HG02973 (cell line): Measurements from ENCODE around the gene SCO2.
"Not testable (repeated sequence)": the region's sequence is repeated elsewhere in the genome, so short reads cannot be mapped to it uniquely, and the experiment has no call there.

Experiments used
- ATAC-seq: cut with Tn5 transposase; IDR thresholded peaks from one replicate; pipeline ENCODE4 v1.9.1; 2021; ENCODE audit warnings: moderate library complexity; ENCODE audit not compliant: unreplicated experiment

The SCO2 gene

DNA sequence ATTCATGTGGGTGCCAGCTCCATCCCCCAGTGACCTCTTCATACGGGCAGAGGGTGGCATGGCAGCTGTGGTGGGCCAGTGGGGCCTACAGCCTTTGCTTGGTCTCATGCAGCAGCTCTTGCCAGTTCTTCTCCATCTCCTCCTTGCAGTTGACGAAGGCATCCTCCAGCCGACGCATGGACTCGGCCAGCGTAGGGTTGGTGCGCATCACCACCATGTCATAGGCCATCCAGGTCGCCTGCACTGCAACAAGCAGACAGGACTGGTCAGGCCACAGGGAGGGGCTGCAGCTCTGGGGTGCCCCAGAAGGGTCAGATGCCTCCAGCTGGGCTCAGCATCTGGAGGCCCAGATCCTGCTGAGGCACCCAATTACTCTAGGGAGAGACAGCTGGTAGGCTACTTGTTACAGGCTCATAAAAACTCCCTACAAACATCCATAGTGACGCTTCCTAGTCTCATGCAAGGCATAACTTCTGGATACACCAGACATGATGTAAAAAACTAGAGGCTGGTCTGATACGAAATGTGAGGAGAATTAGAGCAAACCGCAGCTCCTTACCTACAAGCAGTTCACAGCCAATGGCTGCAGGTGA, 25.9 kb upstream of the SCO2 start:
- no peak for ATAC-seq

DNA sequence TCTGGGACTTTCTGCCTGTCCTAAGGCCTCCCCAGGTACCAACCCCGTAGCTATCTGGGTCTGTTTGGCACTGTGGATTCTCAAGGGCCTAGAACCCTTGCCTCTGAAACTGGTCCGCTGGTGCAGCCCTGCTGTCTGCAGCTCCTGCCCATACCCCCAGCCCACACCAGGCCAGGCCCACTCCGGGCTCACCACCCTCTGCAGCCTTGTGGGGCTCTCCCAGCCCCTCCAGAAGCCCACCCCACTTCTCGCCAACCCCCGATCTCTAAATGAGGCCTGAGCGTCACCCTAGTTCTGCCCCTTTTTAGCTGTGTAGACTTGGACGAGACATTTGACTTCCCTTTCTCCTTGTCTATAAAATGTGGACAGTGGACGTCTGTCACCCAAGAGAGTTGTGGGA, 25.0 kb upstream of the SCO2 start:
- no peak for ATAC-seq

DNA sequence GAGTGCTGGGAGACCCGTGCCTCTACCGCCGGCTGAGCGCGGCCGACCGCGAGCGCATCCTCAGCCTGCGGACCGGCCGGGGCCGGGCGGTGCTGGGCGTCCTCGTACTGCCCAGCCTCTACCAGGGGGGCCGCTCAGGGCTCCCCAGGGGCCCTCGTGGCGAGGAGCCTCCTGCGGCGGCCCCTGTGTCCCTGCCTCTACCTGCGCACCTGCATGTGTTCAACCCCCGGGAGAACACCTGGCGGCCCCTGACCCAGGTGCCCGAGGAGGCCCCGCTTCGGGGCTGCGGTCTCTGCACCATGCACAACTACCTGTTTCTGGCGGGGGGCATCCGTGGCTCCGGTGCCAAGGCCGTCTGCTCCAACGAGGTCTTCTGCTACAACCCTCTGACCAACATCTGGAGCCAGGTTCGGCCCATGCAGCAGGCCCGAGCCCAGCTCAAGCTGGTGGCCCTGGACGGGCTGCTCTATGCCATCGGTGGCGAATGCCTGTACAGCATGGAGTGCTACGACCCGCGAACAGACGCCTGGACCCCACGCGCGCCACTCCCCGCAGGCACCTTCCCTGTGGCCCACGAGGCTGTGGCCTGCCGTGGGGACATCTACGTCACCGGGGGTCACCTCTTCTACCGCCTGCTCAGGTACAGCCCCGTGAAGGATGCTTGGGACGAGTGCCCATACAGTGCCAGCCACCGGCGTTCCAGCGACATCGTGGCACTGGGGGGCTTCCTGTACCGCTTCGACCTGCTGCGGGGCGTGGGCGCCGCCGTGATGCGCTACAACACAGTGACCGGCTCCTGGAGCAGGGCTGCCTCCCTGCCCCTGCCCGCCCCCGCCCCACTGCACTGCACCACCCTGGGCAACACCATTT, 23.8 kb upstream of the SCO2 start:
- no peak for ATAC-seq

DNA sequence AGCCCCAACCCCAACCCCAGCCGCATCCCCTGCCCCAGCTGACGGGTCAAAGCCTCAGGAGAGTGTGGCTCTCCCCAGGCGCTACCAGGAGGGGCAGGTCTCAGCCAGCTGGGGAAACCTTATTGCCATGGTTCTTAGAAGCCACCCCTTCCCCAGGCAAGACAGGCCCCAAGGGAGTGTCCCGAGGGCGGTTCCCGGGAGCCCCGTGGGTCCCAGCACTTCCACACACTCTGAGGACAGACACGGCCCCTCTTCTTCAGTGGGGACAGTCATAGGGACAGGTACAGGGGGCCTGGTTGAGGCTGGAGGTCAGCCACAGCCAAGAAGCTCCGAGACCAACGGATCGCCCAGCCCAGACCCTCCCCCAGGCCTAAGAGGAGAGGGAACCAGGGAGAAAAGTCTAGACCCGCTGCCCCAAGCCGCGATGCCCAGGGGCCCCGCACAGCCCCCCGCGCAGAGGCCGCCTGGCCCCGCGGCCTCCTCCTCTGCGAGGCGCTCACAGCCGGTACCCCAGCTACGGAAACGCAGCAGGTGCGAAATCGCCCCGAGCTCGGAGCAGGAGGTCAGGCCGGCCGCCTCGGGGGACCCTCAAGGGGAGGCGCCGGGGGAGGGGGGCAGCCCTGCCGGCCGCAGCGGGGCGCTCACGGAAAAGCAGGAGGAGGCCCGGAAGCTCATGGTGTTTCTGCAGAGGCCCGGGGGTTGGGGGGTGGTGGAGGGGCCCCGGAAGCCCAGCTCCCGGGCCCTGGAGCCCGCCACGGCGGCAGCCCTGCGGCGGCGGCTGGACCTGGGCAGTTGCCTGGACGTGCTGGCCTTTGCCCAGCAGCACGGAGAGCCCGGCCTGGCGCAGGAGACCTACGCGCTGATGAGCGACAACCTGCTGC, 22.9 kb upstream of the SCO2 start:
- no peak for ATAC-seq

DNA sequence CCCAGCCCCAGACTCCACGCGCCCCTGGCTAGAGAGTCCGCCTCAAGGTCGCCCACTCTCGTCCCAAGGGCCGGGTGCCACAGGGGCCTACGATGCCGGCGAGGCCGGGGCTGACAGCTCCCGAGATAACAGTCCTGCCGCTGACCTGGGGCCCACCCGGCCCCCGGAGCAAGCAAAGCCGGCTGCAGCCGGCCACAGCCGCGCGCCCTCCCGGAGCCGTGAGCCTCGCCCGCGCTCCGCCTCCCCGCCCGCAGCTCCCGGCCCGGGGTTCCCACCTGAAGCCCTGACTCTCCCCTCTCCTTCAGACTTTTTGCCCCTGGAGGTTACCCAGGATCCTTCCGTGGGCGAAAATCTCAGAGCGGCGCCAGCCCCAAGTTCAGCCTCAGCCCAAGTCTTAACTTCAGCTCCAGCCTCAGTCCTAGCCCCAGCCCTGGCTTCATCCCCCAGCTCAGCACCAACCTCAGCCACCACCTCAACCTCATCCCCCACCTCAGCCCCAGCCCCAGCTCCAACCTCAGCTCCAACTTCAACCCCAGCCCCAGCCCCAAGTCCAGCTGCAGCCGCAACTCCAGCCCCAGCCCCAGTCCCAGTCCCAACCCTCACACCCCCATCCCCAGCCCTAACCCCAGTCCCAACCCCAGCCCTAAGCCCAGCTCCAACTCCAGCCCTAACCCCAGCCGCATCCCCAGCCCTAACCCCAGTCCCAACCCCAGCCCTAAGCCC, 22.0 kb upstream of the SCO2 start:
- ATAC-seq: no peak

DNA sequence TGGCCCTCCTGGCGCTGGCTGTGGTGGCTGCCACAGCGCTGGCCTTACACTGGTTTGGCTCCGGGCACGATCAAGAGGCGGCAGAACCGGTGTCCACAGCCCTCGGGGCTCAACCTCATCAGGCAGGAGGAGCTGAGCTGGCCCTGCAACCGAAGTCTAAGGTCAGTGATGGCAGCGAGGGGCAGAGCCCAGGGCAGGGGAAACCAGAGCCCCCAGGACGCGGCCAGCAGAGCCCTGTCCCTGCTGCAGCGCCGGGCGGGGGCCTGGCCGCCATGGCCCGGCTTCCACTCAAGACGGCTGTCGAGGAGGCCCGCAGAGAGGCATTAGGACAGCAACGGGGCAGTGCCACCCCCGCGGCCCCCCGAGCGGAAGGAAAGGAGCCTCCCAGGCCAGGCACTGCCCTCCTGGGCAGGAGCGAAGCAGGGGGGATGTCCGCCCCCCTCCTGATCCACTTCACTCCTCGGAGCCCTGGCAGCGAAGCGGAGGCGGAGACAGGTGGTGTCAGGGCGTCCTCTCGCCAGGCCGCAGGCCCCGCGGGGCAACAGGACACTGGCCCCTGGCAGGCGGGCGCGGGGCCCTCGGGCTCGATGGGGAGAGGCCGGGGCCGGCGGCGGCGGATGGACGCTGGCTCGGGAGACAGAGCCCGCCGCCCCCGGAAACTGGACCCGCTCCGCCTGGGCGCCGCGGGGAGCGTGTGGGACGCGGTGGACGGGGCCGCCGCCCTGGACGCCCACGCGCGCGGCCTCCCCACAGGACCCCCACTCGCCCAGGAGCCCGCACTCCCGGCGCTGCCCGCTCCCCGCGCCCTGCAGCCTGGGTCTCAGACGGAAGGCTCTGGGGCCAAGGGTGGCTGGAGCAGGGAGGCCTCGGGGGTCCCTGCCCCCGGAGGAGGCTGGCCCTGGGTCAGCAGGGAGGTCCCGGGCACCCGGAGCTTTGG, 21.2 kb upstream of the SCO2 start:
- no peak for ATAC-seq

DNA sequence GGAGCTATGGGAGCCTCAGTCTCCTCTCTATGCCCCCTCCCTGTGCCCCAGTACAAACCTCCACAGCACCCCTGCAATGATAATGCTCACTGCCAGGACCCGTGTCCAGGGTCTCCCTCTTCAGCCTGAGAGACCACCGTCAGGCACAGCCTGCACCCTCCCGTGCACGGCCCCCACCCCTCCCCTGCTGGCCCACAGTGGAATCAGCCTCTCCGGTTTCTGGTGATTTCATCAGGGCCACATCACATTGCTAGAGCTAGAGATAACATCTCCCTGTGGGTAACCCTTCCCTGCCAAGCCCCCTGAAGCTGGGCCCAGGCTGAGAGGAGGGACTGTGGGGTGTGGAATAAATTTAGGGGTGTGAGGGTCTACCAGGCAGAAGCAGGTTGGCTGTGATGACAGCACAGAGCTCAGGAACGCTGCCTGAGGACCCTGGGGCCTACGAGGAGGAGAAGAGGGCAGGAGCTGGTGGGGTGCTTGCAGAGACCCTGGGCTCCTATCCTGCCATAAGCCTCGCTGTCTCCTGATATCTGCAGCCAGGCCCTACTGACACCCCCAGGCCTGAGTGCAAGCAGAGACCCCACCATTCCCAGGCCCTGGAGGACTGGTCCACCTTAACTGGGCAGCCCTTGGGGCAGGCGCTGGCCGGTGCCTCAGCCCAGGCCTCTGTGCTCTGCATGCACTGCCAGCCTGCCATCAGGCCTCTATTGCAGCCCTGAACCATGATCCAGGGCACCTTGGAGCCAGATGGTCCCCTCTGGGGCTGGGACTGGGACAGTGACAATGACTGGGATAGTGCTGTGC, 20.3 kb upstream of the SCO2 start, which contains the start of gene KLHDC7B:
TSS of gene KLHDC7B (plus strand) at position 378 of the 804 bp plus-strand sequence. CDS start at position 723, 345 bp downstream.
- no peak for ATAC-seq

DNA sequence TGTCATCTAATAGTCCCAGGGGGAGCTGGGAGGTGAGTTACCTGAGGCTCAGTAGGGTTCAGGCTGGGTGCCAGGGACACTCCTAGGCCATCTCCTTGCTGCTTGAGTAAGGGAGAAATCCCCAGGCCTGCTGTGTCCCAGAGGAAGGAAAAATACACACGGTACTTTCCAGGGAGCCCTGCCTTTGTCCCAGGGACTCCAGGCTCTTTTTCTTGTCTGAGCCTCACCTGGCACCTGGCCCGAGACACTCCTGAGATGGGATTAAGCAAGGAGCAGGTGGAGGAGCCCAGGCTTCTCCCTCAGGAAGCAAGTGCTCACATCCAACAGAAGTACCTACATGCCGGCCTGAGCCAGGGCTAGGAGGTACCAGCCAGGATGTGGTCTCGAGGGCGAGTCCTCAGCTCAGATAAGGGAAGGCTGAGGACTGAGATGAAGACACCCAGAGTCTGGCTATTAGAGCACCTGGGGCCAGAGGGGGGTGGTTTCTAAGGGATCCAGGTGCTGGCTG, 19.4 kb upstream of the SCO2 start:
- no peak for ATAC-seq

DNA sequence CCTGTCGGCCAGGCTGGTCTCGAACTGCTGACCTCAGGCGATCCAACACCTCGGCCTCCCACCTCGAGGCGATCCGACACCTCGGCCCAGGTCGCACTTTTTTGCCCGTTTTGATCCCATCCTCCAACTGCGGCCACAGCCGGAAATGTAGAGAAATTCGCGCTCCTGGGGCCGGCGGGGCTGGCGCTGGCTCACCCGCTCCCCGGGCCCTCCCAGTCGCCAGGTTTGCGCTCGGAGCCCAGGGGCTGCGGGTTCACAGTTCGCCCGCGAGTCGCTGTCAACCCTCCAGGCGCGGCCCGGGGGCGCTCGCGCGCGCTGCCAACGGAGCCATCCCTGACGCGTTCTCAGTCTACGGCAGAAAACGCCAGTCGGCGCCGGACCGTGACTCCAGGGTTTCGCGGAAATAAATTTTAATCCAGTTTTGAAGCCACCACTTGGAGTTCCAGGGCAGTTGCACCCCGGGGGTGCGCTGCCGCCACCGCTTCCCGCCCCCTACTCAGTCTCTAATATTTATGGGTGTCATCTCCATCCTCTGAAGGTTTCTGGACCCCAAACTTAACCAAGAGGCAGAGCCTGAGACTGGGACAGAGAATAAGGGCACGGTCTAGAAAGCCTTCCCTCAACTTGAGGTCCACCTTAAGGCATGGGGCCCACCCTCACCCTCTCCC, 18.8 kb upstream of the SCO2 start:
- no peak for ATAC-seq

DNA sequence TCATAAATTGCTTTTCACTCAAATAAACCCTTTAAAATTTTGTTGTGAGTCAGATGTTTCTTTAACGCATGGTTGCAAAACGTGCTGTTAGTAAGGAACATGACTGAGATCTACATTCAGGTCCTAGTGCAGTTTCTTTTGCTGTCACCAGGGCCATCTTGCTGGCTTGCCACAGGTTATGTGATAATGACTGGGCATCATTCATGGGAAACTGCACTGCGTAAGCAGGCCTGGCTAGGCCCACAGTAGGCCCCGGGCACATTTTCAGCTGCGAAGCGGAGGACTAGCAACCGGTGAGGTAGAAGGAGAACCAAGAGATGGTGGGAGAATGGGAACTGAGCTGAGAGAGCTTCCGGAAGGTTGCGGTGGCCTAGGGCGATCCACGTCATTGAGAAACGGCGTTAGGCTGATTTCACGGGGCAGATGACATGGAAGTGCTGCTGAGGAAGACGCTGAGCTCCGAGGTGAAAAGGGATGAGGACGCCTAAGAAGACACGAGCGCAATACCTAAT, 17.1 kb upstream of the SCO2 start:
- ATAC-seq: peak; percentile 26

DNA sequence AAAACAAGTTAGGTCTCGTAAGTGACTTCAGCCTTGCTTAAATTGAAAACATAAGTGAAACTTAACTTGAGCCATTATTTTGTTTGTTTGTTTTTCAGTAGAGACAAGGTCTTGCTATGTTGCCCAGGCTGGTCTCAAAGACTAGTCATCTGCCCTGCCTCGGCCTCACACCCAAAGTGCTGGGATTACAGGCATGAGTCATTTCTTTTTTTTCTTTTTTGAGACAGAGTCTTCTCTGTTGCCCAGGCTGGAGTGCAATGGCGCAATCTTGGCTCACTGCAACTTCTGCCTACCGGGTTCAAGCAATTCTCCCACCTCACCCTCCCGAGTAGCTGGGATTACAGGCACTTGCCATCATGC, 16.2 kb upstream of the SCO2 start:
- ATAC-seq: not testable (repeated sequence)

DNA sequence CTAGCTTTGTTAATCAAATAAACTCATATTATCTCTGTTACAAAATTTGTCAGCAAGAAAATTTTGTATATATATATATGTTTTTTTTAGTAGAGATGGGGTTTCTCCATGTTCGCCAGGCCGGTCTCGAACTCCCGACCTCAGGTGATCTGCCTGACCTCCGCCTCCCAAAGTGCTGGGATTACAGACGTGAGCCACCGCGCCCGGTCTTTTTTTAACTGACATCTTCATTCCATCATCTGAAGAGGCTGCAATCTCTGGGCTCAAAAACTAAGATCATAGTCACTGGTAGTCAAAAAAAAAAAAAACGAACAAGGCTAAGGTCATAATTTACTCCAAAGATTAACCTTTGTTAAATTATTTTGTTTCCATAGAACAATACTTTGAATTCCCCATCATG, 15.0 kb upstream of the SCO2 start:
- no peak for ATAC-seq

DNA sequence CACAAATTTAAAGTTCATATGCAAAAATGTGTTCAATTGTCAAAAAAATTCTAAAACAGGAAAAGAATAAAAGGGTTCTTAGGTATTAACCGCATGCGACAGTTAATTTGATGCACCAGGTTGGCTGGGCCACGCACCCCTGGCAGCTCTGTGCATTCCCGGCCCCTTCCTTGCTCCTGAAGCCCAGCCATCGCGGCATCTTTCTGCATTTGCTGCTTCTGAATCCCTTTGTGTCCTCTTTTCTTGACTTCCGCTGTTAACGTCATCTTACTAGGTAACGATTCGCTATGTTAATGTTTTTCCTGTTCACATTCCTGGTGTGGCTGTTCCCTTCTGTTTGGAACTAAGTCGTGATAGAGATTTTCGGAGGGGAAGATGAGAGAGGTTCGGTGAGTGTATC, 12.4 kb upstream of the SCO2 start:
- ATAC-seq: no peak

DNA sequence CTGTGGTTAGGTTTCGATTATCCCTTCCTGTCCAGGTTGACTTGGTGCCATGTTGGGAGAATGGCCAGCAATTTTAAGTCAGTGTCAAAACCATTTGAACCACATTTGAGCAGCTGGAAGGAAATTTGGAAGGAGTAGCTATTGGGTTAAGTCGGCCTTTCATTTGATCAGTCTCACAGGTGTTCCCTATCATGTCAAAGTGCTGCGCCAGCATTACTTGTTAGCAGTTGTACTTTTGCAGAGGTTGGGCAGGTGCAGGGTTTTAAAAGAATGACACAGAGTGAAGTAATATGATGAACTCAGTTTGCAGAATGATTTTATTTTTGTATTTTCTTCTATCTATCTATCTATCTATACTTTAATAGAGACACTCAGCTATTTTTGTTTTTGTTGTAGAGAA, 10.8 kb upstream of the SCO2 start:
- no peak for ATAC-seq

DNA sequence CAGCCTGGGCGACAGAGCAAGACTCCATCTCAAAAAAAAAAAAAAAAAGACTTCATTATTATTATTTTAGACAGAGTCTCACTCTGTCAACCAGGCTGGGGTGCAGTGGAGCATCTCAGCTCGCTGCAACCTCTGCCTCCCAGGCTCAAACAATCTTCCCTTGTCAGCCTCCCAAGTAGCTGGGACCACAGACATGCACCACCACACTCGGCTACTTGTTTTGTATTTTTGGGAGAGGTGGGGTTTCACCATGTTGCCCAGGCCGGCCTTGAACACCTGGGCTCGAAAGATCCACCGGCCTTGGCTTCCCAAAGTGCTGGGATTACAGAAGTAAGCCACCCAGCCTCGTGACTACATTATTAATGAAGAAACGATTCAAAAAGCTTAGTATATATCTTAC, 9.7 kb upstream of the SCO2 start:
- no peak for ATAC-seq

DNA sequence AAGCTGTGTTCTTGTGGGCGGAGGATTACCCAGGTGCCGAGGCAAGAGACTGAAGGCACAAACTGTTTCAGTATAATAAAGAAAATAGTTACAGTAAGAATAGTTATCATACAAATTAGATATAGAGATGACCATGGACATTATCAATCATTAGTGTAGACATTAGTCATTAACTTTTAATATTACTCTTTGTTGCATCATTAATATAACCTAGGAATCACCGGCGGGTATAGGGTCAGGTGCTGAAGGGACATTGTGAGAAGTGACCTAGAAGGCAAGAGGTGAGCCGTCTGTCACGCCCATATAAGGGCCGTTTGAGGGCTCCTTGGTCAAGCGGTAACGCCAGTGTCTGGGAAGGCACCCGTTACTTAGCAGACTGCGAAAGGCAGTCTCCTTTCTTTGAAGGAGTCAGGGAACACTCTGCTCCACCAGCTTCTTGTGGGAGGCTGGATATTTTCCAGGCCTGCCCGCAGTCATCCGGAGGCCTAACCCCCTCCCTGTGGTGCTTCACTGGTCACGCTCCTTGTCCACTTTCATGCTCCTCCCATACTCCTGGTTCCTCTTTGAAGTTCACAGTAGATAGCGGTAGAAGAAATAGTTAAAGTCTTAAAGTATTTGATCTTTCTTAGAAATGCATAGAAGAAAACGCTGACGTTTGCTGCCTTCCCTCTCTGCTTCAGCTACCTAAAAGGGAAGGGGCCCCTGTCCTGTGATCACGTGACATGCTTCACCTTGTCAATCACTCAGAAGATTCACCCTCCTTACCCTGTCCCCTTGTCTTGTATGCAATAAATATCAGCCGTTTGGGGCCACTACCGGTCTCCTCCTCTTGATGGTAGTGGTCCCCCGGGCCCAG, 8.7 kb upstream of the SCO2 start:
- ATAC-seq: not testable (repeated sequence)
